Fibroblast of skin of left biceps (primary cell): ENCODE data around the gene HTR3D.
"Not testable (repeated sequence)": the region's sequence is repeated elsewhere in the genome, so short reads cannot be mapped to it uniquely, and the experiment has no call there.

ENCODE experiments used
- DNase-seq, 2 experiments: peaks; one replicate each; pipeline ENCODE4 v3.0.0-alpha.2; 2013; ENCODE audit warnings: low read depth in 2 of 2

HTR3D gene, protein sequence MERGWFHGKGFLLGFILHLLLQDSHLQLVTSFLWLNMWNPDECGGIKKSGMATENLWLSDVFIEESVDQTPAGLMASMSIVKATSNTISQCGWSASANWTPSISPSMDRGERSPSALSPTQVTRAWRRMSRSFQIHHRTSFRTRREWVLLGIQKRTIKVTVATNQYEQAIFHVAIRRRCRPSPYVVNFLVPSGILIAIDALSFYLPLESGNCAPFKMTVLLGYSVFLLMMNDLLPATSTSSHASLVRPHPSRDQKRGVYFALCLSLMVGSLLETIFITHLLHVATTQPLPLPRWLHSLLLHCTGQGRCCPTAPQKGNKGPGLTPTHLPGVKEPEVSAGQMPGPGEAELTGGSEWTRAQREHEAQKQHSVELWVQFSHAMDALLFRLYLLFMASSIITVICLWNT

DNA sequence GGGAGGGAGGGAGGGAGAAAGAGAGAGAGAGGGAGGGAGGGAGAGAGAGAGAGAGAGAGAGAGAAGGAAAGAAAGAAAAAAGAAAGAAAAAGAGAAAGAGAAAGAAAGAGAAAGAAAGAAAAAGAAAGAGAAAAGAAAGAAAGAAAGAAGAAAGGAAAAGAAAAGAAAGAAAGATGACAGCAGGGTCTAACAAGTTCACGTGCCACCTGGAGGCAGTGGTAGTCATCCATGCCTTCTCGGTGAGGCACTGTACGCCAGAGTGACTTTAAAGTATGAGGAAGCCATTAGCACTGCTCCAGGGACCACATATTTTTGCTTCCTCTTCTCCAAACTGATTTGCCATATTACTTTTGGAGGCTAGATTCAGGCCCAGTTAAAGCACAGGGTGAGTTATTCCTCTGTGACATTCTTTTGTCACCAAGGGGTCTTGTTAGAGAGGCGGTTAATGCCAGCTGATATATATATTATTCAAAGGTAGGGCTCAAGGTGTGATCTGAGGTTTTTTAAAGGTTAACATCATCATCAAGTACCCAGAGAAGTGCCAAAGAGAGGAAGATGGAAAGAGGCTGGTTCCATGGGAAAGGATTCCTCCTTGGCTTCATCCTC is at the start of gene HTR3D:
TSS of gene HTR3D (plus strand) at position 556 of the 606 bp plus-strand sequence. CDS start at position 556, 0 bp downstream.
- no peak for DNase-seq

DNA sequence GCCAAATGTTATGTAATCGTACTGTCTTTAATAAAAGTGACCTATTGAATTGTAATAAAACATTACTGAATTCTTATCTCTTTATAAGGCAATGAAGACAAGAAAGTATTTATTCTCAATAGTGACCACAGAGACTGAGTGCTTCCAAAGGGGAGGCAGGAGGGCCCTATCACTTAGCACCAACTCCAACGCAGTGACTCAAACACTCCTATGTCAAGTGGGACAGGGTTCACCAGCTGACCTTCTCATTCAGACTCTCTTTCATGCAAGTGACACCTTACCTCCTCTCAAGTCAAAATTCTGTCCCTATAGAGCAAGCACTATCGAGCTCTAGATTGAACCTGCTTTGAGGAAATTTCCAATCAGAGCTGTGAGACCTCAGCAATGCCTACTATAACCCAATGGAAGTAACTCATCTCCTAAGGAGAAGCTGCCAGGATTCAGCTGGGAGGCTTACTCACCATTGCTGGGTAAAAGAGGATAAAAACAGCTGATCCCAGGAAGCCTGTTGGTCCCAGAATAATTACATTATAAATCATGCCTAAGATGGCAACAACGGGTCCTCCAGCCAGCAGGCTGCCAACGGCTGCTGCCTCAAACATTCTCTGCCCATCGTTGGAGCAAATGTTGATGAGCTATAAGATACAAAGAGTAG is 49.4 kb upstream of the HTR3D start:
- no peak for DNase-seq

DNA sequence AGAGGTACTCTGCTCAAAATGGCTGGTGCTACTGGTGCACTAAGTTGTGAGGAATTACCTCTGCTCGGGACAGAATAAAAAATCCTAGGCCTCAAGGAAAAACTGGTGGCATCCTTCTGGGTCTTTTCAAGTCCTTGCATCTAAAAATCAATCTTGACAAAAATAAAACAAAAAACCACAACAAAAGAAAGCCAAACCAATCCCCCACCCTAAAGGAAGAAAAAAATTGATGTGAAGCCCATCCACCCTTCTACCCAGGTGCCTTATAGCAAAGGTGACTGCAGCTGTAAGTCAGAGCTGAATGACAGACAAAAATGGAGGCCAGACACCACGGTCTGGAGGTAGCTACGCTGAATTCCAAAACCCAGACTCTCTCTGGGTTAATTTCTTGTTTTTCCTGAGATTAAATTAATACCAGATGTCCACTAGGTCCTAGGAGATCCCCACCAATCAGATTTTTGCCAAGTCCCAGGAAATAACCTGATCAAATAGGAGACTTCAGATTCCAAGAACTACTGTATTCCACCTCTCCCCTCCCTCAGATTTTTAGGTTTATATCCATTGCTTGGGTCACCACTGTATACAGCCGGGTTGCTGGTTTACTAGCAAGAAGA is 47.3 kb upstream of the HTR3D start:
- peak in 1 of 2 experiments; percentile 20 for DNase-seq

DNA sequence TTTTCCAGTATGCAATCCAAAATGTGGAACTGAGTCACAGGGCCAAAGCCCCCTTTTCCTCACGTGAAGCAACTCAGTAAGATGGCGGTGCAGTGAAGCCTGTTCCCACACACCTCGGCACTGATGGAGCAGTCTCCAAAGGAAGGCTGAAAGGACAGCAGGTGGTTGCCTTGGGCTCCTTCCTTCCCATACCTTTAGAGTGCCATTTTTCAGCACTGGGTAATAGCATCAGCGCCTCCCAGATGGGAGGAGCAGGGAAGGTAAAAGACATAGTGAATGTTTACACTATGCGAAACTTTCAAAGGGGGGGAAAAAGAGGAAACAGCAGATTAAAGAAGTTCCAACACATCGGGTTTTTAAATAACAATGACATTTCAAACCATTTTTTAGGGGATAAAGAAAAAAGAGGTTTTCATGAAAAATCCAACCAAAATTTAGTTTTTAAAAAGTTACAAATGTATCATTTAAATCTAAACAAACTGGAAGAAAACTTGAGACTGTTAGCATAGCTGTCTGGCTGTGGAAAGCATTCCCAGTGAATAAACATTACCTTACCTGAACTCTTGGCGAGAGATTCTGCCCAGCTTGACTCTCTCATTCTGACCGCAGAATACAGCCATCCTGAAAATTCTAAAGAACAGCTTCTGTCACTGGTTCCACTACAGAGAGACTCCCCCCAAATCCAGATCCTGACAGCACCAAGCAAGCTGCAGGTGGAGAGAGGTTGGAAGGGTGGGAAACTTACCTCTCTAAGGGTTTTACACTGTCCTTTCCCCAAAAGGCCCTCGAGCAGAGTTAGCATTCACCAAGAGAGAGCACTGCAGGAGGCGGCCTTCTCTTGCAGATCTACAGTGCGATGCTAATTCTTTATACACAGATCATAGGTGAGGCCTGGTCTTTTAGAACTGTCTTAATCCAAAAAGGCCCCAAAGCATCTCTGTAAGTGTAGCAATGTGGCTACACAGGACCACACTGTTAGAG is 46.5 kb upstream of the HTR3D start:
- no peak for DNase-seq

DNA sequence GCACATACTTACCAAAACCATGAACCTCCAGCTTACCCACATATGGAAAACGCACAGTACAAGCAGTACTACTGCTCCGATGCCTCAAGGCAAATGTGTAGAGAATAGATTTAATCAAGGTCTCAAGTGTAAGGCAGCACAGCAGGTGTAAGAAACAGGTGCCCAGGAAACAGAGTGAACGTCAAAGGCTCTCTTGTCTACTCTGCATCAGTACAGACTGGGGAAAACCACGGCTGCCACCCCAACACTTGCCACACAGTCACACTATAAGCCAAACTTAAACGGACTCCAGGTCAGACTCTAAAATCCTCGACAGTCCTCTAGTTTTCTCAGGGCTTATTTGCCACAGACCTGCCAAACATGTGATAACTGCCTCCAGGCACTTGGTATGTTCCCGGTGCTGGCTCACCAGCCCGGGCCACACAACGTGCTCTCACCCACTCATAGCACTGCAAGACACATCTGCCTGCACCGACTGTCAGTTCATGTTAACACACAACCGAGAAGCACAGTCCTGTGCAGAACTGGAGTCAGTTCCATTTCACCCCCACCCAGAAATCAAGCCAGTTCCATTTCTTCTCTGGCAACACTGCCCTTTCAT is 44.4 kb upstream of the HTR3D start:
- no peak for DNase-seq

DNA sequence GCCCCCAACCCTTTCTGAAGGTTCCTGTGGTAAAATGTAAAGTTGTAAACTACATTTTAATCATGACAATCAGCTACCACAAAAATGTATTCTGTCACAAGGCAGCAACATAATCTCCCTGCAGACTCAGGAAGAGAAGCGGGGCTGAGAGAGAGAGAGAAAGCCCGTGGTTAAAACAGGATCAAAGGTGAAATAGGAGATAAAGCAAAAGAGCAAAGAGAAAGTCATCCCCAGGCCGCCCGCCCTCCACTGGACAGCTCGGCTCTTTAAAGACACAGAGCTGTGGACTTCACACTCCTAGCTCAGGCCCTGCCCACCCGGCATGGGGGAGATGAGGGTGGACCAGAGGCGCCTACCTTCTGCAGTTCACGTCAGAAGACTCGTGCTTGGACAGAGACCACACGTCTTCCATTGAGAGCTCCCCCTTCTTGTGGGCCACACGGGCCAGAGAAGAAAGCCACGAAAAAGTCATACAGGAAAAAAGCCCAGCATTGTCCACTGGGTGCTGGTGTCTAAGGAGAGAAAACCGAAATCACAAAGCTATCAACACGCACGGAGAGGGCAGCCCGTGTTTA is 43.2 kb upstream of the HTR3D start:
- peak; percentile 19 to 31 for DNase-seq

DNA sequence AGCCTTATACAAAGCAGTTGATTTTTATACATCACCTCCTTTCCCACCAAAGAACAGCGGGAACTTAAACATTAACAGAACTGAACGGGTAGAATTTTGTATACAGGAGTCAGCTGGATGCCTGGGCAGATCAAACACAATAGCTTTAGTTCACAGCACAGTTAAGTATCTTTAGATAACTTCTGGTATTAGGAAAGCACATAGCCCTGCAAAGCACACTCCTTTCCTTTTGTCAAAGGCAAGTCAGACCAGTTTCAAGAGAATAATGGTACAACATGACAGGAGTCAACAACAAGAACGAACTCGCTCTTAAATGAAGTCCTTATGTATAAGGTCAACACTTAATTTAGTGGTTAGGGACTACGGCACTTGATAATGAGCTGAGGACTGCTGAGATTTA is 40.1 kb upstream of the HTR3D start:
- no peak for DNase-seq

DNA sequence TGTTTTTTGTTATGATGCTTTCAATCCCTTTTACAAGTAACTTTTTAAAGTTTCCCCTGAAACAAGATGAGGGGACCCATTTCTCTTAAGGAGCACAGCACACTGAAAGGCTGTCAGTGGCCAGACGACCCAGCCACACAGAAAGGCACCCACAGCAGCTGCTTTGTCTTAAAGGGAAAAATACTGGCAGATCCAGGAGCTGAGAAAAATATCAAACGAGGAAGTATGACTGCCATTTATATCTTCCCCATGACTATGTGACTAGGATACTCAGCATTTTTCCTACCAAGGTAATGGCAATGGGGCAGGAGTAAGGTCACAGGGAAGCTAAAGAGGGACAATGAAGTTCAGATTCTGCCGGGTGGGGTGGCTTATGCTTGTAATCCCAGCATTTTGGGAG is 29.8 kb upstream of the HTR3D start:
- DNase-seq, result no peak

DNA sequence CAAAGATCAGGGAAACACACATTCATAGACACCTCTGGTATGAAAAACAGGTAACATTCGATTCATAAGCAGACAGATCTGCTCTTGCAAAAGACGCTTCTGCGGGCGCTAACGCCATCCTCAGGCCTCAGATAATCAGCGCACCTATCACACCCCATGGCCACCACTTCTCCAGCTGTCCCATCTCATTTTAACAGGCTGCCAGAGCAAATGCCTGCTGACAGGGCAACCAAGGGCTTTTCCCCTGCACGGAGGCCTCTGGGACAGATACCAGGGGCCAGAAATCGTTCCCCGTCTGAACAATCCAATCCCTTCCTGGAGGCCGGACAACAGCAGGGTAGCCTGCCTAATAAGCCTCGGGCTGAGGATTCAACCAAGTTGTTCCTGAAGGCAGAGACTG is 29.1 kb upstream of the HTR3D start:
- DNase-seq, result no peak

DNA sequence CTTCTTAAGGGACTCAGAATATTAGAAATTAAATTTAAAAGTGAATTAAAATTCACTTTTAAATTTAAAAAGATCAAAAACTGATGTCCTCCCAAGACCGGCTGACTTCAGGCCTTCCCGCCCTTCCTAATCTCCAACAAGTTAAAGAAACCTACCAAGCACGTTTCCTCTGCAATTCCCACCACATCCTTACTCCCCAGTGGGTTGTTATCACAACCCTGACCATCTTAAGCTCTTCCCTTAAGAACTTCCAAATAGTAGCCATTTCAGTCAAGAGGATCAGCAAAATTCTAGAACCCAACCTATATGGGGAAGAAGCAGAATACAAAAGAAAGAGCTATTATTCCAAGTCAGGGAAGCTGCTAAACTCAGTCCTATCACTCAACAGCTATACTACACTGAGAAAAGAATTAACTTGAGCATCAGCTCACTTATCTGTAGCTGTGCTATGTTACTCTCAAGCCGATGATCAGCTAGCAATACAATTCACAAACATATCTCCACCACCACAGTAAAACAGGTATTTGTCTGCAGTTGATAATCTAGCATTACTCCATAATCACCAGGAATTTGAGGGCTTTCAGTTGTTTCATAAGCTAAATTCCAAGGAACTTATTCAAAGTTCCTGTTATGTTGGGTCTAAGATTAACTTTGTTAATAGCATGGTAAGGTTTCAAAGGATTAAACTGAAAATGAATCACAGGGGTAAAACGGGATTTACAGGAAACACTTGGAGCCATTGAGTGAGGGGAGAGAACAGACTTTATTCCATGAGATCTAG is 28.2 kb upstream of the HTR3D start:
- DNase-seq, result peak; percentile 64 to 70

DNA sequence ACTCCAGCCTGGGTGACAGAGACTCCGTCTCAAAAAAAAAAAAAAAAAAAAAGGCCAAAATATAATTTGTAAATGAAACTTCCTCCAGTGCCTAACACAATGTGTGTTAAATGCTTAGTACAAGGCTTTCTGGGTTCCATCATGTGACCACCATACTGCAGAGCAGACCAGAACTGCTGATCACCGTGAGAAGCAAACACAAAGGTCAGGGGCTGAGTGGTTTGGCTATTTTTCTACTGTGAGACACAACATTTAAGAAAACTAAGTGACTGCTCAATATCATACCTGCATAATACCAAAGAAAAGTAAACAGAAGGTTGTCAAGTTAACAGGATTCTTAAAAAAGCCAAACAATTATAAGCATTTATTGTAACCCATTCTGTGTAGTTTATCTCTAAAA is 27.1 kb upstream of the HTR3D start:
- no peak for DNase-seq

DNA sequence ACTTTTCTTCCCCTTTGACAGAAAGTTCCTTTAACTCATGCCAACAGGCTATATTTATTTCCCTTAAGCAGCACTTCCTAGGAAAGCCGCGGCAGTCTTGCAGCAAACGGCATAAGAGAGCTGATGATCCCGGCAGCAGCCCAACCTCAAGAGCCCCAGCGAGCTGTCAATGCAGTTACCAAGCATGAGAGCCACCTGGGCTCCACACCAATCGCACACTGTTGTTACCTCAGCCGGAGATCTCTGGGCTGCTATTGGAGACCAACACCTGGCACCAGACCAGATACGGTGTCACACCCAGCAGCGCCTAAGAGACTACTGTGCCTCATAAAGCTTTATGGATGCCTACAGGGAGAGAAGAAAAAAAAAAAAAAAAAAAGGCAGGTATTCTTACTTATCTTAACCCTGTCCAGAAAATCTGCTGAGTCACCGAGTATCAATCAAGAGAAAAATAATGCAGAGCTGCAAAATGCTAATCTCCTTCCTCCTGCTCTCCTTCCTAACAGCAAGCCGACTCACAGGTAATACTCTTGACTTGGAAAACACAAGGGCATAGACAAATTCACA is 25.5 kb upstream of the HTR3D start:
- DNase-seq, result no peak

DNA sequence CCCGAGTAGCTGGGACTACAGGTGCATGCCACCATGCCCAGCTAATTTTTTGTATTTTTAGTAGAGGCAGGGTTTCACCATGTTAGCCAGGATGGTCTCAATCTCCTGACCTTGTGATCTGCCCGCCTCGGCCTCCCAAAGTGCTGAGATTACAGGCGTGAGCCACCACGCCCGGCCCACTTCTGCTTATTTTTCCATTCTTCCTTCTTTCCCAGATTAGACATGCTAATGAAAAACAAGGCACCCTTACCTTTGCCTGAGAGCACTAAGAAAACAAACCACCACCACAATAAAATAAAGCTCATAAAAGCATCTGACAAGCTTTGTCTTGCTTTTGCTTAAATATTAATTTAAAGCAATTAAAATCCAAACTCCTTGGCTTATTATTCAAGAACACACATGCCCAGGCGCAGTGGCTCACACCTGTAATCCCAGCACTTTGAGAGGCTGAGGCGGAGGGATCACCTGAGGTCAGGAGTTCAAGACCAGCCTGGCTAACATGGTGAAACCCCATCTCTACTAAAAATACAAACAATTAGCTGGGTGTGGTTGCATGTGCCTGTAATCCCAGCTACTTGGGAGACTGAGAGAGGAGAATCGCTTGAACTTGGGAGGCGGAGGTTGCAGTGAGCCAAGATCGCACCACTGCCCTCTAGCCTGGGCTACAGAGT is 24.3 kb upstream of the HTR3D start:
- not testable (repeated sequence) for DNase-seq

DNA sequence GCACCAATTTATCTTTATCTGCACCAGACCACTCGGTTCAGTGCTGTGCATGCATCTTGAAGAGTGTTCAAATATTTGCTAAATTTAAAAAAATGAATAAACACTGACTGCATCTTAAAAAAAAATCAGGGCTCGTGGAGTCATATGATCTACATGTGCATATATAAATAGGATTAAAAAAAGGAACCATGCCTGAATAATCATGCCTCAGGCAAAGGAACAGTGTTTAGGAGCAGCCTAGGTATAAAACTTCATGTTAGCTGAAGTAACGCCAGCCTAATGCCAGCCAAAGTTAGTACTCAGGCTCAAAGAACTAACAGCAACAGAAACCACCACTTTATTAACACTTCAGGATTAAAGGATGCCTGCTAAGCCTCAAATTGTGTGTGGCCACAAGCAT is 23.4 kb upstream of the HTR3D start:
- DNase-seq, result no peak

DNA sequence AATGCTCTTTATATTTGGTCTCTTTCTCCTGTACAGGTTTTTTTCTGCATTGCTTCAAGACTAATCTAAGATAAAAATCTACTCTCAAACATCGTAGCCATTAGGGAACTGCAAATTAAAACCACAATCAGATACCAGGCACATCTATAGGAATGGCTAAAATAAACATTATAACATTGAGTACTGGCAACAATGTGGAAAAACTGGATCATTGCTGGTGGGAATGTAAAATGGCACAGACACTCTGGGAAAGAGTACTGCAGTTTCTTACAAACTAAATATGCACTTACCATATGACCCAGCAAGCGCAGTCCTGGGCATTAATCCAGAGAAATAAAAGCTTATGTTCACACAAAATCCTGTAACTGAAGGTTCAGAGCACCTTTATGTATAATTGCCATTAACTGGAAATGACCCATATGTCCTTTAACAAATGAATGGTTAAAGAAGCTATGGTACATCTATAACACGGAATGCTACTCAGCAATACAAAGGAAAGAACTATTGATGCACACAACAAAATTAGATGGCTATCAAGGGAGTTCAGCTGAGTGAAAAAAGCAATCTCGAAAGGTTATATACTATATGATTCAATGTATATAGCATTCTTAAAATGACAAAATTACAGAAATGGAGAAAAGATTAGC is 20.2 kb upstream of the HTR3D start:
- DNase-seq, result no peak

DNA sequence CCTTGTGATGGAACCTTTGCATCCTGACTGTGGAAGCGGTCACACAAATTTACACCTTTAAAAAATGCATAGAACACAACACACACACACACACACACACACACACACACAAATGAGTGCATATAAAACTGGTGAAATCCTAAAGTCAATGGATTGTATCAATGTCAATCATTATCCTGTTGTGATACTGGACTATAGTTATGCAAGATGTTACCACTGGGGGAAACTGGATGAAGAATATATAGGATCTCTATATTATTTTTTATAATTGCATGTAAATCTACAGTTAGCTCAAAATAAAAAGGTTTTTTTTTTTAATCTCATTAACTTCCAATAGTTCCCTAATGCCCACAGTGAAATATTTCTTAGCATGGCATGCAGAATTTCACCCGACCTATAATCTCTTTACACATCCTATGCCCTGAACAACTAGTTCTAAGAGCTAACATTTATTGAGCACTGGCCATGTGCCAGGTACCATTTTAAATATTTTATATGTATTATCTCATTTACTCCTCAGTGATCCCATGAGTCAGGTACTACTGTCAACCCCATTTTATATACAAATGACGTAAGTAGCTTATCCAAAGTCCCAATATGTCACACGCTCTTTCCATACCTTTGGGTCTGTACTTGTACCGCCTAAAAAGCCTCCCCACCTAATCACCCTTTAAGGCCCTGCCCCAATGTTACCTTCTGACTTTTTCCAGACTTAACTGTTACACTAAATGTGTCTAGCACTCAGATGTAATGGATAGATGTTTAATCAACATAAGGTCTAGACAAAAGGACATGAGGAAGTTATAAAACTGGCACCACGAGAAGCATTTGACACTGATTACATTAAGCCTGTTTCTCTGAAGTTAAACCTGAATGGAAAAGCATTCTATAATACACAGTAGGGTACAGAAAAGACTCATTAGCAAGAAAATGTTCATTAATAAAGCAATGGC is 19.3 kb upstream of the HTR3D start:
- no peak for DNase-seq

DNA sequence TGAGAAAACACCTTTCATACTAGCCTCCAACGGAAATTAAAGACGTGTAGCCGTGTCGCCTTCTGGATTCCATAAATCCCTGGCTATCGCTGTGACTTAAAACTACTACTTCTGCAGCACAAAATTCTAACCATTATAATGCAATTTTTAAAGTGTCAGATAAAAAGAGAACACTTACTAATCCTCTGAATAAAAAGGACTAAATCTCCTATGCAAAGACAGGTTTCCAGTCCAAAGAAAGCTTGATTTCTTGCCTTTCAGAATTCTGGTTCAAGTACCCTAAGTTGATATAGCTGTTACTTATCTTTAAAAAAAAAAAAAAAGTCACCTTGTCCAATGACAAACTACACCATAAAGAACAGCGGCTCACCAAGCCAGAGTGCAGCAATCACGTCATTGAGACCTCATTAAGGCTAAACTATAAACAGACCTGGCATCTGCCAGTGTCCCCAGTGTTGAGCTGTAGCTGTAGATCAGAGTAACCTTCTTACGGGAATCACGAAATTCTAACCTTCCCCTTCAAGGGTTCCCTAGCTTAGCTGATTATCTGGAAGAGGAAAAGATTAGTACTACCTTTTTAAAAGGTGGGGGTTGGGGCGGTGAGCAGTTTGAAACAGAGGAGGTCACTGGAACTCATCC is 16.0 kb upstream of the HTR3D start:
- DNase-seq, result no peak
